ENCODE measurements around the gene ZNF862.
A peak's percentile ranks its signal among the peaks of the same experiment; 100 is the strongest.

Gene ZNF862

DNA sequence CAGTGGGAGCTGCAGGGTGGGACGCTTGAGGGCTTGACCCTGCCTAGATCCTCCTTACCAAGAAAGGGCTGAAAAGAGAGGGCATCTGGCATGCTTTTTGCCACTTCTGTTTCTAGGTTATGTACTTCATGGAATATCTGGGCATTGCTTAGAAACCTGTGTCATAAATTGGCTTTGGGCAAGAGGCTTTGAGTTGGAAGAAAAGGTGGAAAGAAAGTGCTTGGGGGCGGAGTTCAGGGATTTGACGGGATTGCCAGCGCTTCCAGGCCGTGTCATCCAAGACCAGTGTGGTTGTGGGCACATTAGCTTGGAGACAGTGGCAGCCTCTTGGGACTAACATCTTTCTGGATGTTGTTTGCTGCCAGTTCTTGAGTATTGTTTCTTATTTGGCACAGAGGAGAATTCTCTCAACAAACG lies 825 bp downstream of the ZNF862 start:
- no peak for DNase-seq
- Mint-ChIP-seq H3K9me3 (no peaks in the 10 kb centered on the region), H3K27ac (peak overlapping the region; percentile 80), H3K4me1 (ENCODE audit: low read depth) (peaks cover 43% of the 10 kb centered on the region), H3K27me3 (no peaks in the 10 kb centered on the region), H3K4me3 (peak overlapping the region; percentile 80), H3K36me3 (ENCODE audit: low read depth) (peaks cover 7% of the 10 kb centered on the region)

DNA sequence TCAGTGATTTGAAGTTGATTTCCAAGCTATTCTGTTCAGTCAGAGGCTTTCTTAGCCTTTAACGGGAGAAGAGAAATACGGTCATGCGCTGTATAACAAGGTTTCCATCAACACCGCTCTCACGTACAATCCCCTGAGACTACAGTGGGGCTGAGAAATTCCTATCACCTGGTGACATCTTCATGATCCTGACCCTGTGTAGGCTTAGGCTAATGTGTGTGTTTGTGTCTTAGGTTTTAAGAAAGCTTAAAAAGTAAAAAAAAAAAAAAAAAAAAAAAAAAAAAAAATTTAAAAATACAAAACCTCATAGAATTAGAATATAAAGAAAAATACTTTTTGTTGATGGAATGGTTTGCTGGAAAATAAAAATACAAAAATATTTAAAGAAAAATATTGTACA lies 1.8 kb downstream of the ZNF862 start:
- no peak for DNase-seq
- H3K9me3 Mint-ChIP-seq: no peaks in the 10 kb centered on the region
- no peaks in the 10 kb centered on the region for H3K27me3 Mint-ChIP-seq
- peak overlapping the region; percentile 80 for H3K4me3 Mint-ChIP-seq
- H3K4me1 Mint-ChIP-seq (ENCODE audit: low read depth): peaks cover 52% of the 10 kb centered on the region
- peaks cover 7% of the 10 kb centered on the region for H3K36me3 Mint-ChIP-seq (ENCODE audit: low read depth)
- H3K27ac Mint-ChIP-seq: no peak overlapping the region

- Mint-ChIP-seq H3K9me3 (no peaks in the 10 kb centered on the region), H3K4me1 (ENCODE audit: low read depth) (peaks cover 65% of the 10 kb centered on the region), H3K4me3 (no peak overlapping the region), H3K36me3 (ENCODE audit: low read depth) (peaks cover 23% of the 10 kb centered on the region), H3K27me3 (no peaks in the 10 kb centered on the region), H3K27ac (no peak overlapping the region)
- no peak for DNase-seq
Observed at GRCh38 chr7:149843566-149843965, 5.4 kb downstream of the ZNF862 start.

DNA sequence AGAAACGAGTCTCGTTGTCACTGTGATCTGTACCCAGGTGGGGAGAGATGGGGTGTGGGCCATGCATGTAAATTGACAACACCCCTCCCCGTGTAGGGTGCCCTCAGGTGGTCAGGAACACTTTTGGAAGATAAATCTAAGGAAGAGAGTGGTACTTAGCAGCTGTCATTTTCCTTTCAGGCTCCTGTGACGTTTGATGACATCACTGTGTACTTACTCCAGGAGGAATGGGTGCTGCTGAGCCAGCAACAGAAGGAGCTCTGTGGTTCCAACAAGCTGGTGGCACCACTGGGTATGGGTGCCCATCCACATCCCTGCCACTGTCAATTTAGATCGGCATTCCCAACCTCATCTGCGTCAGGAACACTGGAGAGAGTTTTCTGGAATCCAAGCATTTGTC lies 6.3 kb downstream of the ZNF862 start:
- H3K27ac Mint-ChIP-seq: no peak overlapping the region
- H3K36me3 Mint-ChIP-seq (ENCODE audit: low read depth): peaks cover 25% of the 10 kb centered on the region
- H3K4me1 Mint-ChIP-seq (ENCODE audit: low read depth): peaks cover 58% of the 10 kb centered on the region
- H3K27me3 Mint-ChIP-seq: no peaks in the 10 kb centered on the region
- no peak for DNase-seq
- H3K4me3 Mint-ChIP-seq: no peak overlapping the region
- H3K9me3 Mint-ChIP-seq: no peaks in the 10 kb centered on the region

DNA sequence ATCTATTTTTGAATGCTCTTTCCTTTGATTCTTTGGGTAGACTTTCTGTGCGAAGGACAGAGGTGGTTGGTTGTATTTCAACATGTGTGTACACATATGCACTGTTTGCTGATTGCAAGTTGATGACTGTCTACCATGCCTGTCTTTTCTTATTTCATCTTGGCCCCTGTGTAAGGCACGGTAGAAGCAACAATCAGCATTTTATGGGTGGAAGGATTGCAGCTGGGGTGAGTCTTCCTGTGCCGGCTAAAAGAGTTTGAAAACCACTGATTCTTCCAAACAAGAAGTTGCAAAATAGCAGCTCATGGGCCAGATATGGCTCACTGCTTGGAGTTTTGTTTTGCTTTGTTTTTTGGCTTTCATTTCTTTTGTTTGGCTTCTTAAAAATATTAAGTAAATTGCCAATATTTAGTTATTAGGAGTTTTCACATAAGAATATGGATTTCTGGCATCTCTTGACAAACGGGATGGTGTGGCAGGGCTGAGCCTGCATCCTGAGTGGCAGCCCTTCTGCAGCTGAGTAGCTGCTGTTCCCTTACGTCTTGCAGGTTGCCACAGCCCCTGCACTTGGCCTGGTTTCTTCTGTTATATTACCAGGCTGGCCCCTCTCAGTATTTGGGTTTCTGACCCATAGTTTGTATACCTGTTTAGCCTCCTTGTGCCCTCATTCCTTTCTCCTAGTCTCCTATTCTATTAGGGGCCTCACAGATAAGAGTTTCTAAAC lies 7.2 kb downstream of the ZNF862 start:
- H3K4me1 Mint-ChIP-seq (ENCODE audit: low read depth): peaks cover 60% of the 10 kb centered on the region
- no peak overlapping the region for H3K4me3 Mint-ChIP-seq
- H3K9me3 Mint-ChIP-seq: no peaks in the 10 kb centered on the region
- no peak overlapping the region for H3K27ac Mint-ChIP-seq
- no peak for DNase-seq
- H3K36me3 Mint-ChIP-seq (ENCODE audit: low read depth): peaks cover 29% of the 10 kb centered on the region
- no peaks in the 10 kb centered on the region for H3K27me3 Mint-ChIP-seq

GRCh38 chr7:149846021-149846420 lies 7.8 kb downstream of the ZNF862 start:
- no peaks in the 10 kb centered on the region for H3K27me3 Mint-ChIP-seq
- H3K36me3 Mint-ChIP-seq (ENCODE audit: low read depth): peaks cover 32% of the 10 kb centered on the region
- no peak for DNase-seq
- H3K4me3 Mint-ChIP-seq: no peak overlapping the region
- no peaks in the 10 kb centered on the region for H3K9me3 Mint-ChIP-seq
- peaks cover 61% of the 10 kb centered on the region for H3K4me1 Mint-ChIP-seq (ENCODE audit: low read depth)
- H3K27ac Mint-ChIP-seq: no peak overlapping the region

DNA sequence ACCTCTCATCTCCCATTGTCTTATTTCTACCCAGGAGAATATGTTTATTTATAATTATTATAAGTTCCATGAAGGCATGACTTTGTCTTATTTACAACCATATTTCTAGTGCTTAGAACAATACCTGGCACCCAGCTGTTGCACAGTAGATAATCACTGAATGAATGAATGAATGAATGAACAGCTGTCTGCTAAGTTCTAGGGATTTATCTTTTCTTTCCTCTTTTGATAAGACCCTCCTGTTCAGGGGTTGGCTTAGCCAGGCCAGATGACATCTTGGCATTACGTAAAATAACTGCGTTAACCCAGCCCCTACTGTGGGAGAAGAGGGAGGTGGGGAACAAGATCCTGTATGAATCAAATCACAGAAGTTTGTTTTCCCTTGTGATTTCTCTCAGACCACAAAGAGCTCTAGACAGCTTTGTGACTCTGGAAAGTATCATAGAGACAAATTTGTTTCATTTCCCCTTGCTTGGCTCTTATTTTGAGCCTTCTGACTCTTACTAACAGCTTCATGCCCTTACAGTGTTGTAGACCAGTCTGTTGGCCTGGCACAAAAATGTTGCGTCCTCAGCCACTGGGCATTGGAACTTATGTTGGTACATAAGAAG lies 8.4 kb downstream of the ZNF862 start:
- no peak overlapping the region for H3K4me3 Mint-ChIP-seq
- H3K9me3 Mint-ChIP-seq: no peaks in the 10 kb centered on the region
- peaks cover 57% of the 10 kb centered on the region for H3K4me1 Mint-ChIP-seq (ENCODE audit: low read depth)
- H3K27me3 Mint-ChIP-seq: no peaks in the 10 kb centered on the region
- no peak for DNase-seq
- H3K36me3 Mint-ChIP-seq (ENCODE audit: low read depth): peaks cover 34% of the 10 kb centered on the region
- peak overlapping the region; percentile 60 for H3K27ac Mint-ChIP-seq

DNA sequence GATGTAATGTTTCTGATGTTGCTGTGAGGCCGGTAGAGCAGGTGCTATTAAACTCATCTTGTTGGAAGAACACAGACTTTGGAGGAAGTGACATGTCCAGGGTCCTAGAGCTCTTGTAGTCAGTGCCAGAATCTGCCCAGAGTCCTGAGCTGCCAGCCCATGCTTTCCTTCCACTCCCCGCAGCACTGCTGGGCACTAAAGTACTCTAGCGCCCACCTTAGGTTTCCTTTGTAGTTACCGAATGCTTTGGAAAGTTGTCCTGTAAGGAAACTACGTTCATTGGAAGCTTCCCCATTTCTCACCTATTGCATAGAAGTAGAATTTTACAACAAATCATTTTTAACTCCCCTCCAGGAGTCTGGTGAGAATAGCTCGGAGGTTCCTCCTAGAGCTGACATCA lies 11.0 kb downstream of the ZNF862 start:
- Mint-ChIP-seq H3K4me1 (ENCODE audit: low read depth) (peaks cover 48% of the 10 kb centered on the region), H3K27me3 (no peaks in the 10 kb centered on the region)

DNA sequence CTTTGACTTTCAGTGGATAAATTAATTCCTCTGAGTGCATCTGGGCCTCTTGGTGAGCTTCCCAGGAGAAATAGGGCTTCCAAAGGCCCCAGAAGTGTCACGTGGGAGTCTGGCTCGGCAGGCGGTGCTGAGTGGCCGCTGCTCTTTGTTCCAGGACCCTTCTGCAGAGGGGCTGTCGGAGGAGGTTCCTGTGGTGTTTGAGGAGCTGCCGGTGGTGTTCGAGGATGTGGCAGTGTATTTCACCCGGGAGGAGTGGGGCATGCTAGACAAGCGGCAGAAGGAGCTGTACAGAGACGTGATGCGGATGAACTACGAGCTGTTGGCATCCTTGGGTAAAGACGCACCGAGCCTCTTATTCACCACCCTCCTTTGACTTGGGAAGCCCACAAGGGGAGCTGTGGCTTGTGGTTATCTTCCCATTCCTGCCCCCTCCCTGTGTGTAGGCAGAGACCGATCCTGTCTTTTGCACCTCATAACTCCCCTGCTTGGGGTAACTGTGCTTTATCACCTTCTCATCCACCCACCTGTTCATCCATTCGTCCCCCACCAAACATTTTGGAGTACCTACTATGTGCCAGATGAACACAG lies 11.9 kb downstream of the ZNF862 start:
- Mint-ChIP-seq H3K9me3 (no peaks in the 10 kb centered on the region), H3K4me1 (ENCODE audit: low read depth) (peaks cover 48% of the 10 kb centered on the region), H3K27me3 (no peaks in the 10 kb centered on the region), H3K4me3 (no peak overlapping the region), H3K27ac (peak overlapping the region; percentile 30), H3K36me3 (ENCODE audit: low read depth) (peaks cover 43% of the 10 kb centered on the region)
- DNase-seq: no peak

More for the DNA sequence above, 11.0 kb downstream of the ZNF862 start:
- H3K36me3 Mint-ChIP-seq (ENCODE audit: low read depth): peaks cover 43% of the 10 kb centered on the region
- no peak overlapping the region for H3K4me3 Mint-ChIP-seq
- H3K27ac Mint-ChIP-seq: no peak overlapping the region
- H3K9me3 Mint-ChIP-seq: no peaks in the 10 kb centered on the region
- no peak for DNase-seq

DNA sequence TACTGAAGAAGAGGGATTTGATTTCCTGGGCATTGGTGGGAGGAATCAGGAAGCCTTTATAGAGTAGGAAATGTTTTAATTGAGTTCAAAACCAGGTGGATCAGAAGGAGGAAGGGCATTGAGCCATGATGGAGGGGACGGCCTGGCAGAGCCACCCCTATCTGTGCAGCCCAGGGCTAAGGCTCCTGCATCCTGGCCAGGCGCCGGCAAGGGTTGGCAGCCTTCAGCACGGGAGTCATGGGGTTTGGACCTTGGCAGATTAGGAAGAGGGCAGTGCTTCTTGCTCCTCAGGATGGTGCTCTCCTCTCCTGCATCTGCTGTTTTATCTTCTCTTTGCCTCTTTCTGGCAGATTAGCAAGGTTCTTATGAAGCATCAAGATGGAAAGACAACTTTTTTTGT lies 12.5 kb downstream of the ZNF862 start:
- DNase-seq: no peak
- Mint-ChIP-seq H3K27ac (no peak overlapping the region), H3K27me3 (no peaks in the 10 kb centered on the region), H3K4me3 (no peak overlapping the region), H3K36me3 (ENCODE audit: low read depth) (peaks cover 39% of the 10 kb centered on the region), H3K4me1 (ENCODE audit: low read depth) (peaks cover 49% of the 10 kb centered on the region), H3K9me3 (no peaks in the 10 kb centered on the region)

DNA sequence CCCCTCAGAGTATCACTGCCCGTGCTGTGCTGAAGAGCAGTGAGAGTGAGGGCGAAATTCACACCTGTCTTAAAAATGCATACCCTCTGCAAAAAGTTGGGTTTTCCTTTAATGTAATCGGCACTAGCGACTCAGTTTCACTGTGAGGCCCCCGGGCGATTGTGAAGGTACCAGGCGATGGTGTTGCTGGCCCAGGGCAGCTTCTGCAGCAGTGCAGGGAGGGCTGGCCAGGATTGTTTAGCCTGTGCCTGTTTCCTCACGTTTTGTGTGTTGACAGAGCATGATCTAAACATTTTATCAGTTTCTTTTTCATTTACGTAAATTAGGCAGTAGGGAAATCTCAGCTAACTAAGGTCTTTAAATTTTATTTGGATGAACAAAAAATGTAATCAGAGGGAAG lies 13.3 kb downstream of the ZNF862 start:
- Mint-ChIP-seq H3K27ac (no peak overlapping the region), H3K9me3 (no peaks in the 10 kb centered on the region), H3K27me3 (no peaks in the 10 kb centered on the region), H3K36me3 (ENCODE audit: low read depth) (peaks cover 40% of the 10 kb centered on the region), H3K4me3 (no peak overlapping the region), H3K4me1 (ENCODE audit: low read depth) (peaks cover 51% of the 10 kb centered on the region)
- DNase-seq: no peak

DNA sequence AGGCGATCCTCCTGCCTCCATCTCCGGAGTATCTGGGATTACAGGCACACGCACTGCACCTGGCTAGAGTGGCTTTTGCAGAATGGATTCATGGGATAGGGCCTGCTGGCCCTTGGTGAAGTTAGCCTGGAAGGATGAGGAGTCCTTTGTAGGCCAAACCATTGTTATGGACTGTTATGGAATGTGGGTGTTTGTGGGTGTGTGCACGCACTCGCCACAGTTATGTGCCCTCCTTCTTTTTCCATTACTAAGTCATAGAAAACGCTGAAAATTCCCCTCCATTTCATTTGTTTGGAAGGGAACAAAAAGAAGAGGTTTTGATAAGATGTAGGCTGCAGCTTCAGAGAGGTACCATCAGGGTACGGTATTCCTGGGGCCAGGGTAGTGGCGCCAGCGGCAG lies 15.0 kb downstream of the ZNF862 start:
- Mint-ChIP-seq H3K9me3 (no peaks in the 10 kb centered on the region), H3K27ac (no peak overlapping the region)
- no peak for DNase-seq

GRCh38 chr7:149854611-149855360 lies 16.6 kb downstream of the ZNF862 start:
- Mint-ChIP-seq H3K4me1 (ENCODE audit: low read depth) (peaks cover 63% of the 10 kb centered on the region), H3K4me3 (no peak overlapping the region), H3K27ac (peak overlapping the region; percentile 86), H3K36me3 (ENCODE audit: low read depth) (peaks cover 23% of the 10 kb centered on the region), H3K9me3 (no peaks in the 10 kb centered on the region), H3K27me3 (no peaks in the 10 kb centered on the region)
- no peak for DNase-seq

More for the DNA sequence above, 15.0 kb downstream of the ZNF862 start:
- Mint-ChIP-seq H3K4me3 (no peak overlapping the region), H3K36me3 (ENCODE audit: low read depth) (peaks cover 32% of the 10 kb centered on the region), H3K27me3 (no peaks in the 10 kb centered on the region), H3K4me1 (ENCODE audit: low read depth) (peaks cover 61% of the 10 kb centered on the region)

DNA sequence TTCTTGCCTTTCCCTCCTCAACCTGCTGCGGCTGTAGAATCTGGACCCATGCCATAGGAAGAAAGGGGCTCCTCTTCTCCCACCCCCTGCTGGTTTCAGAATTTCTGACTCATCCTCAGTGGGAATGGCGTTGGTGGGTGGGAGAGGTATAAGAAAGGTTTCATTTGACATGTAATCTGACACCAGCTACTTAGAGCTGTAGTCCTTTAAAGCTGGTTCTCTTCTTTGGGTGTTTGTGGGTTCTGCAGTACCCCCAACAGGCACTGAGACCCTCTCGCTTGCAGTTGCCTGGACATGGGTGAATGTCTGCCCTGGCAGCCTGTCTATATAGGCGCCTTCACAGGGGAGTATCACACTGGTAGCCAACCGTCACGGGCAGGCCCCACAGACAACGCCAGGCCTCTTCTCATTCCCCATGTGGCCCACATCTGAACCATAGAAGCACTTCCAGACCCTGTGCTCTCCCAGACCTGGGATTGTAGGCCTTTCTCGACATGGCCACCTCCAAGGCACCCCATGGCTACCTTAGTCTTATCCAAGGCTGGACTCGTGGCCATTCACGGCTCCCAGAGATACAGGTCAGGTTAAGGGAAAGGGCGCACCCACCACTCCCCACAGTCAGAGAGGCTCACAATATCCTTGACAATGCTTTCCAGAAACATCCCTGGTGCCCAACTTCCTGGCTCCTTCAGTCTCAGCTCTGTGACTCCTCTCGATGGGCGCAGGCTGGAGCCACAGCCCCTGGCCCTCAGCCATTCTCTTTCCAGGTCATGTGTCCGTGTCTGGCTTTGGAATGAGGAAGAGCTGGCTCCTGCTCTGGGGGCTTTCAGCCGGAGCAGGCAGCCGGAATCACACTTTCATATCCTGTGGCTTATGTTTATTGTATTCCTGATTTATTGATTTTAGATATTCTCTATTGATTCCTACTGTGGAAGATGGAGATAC lies 17.5 kb downstream of the ZNF862 start:
- Mint-ChIP-seq H3K36me3 (ENCODE audit: low read depth) (peaks cover 26% of the 10 kb centered on the region), H3K4me1 (ENCODE audit: low read depth) (peaks cover 57% of the 10 kb centered on the region)

More for the DNA sequence above, 17.5 kb downstream of the ZNF862 start:
- H3K4me3 Mint-ChIP-seq: peak overlapping the region; percentile 58
- no peaks in the 10 kb centered on the region for H3K27me3 Mint-ChIP-seq
- peak overlapping the region; percentile 86 for H3K27ac Mint-ChIP-seq
- no peak for DNase-seq
- no peaks in the 10 kb centered on the region for H3K9me3 Mint-ChIP-seq
